Hematopoietic multipotent progenitor cell (in vitro differentiated cells): Measurements from ENCODE around the gene C6orf132. TPM values are rescaled to one million over a fixed set of nuclear protein-coding genes. Genes with fewer than 3 reads are reported as not detected.
"Not testable (repeated sequence)": the region's sequence is repeated elsewhere in the genome, so short reads cannot be mapped to it uniquely, and the experiment has no call there.

Source experiments
- DNase-seq, 3 donors: peaks; one replicate each; pipeline ENCODE4 v3.0.0-alpha.2; 2011 to 2015; ENCODE audit warnings: low read depth in 2 of 3, low spot score in 2 of 3
- total RNA-seq: library from RNA; depleted of rRNA; stranded (reverse); fragments of >200 nt; gene quantifications from one replicate; pipeline ENCODE4 v1.2.3, GENCODE V29; 2012

The C6orf132 gene
- total RNA-seq, 1 donor = under 0.01 TPM

- DNase-seq = no peak
These were observed 21.6 kb upstream of the C6orf132 start for GRCh38 chr6:42163981-42164380.

GRCh38 chr6:42162812-42163211, 20.4 kb upstream of the C6orf132 start:
- no peak for DNase-seq

- DNase-seq = no peak
These were observed 20.0 kb upstream of the C6orf132 start for GRCh38 chr6:42162384-42162783.

GRCh38 chr6:42159431-42160024, 17.1 kb upstream of the C6orf132 start:
- DNase-seq = no peak

- no peak for DNase-seq
These were observed 16.2 kb upstream of the C6orf132 start for GRCh38 chr6:42158631-42159030.

- no peak for DNase-seq
These were observed 15.6 kb upstream of the C6orf132 start for GRCh38 chr6:42158011-42158410.

- no peak for DNase-seq
These were observed 14.2 kb upstream of the C6orf132 start for GRCh38 chr6:42156638-42157037.

- no peak for DNase-seq
These were observed 12.9 kb upstream of the C6orf132 start for GRCh38 chr6:42155293-42155692.

GRCh38 chr6:42154461-42155209, 12.2 kb upstream of the C6orf132 start:
- DNase-seq = no peak

- no peak for DNase-seq
These were observed 11.5 kb upstream of the C6orf132 start for GRCh38 chr6:42153921-42154320.

- not testable (repeated sequence) for DNase-seq
These were observed 10.3 kb upstream of the C6orf132 start for GRCh38 chr6:42152528-42153213.

- DNase-seq = no peak
These were observed 9.6 kb upstream of the C6orf132 start for GRCh38 chr6:42152024-42152423.

- DNase-seq = no peak
These were observed 7.8 kb upstream of the C6orf132 start for GRCh38 chr6:42150254-42150653.

- DNase-seq = no peak
These were observed 5.6 kb upstream of the C6orf132 start for GRCh38 chr6:42148058-42148457.

- no peak for DNase-seq
These were observed 4.7 kb upstream of the C6orf132 start for GRCh38 chr6:42147138-42147562.

- no peak for DNase-seq
These were observed 760 bp downstream of the C6orf132 start for GRCh38 chr6:42141603-42142117.

- DNase-seq = no peak
These were observed 1.4 kb downstream of the C6orf132 start for GRCh38 chr6:42140756-42141602.

GRCh38 chr6:42140032-42140431, 2.4 kb downstream of the C6orf132 start:
- DNase-seq = peak in 2 of 3 donors; percentile 50 to 79

GRCh38 chr6:42138630-42139619, 3.5 kb downstream of the C6orf132 start:
- DNase-seq = no peak
